HepG2 (cell line): ENCODE results near the gene TMEM141. TPM values are rescaled to one million over a fixed set of nuclear protein-coding genes. Genes with fewer than 3 reads are reported as not detected.
A peak's percentile ranks its signal among the peaks of the same experiment; 100 is the strongest.

ENCODE experiments used
- ESRRA ChIP-seq: sonication (generic); formaldehyde crosslinking; IDR thresholded peaks from 2 replicates; pipeline ENCODE4 v1.5.1; 2020; ENCODE audit warnings: mild to moderate bottlenecking, low read depth, missing genetic modification reagents
- GMEB1 ChIP-seq: sonication (generic); formaldehyde crosslinking; IDR thresholded peaks from 2 replicates; pipeline ENCODE4 v1.5.1; 2020; ENCODE audit warnings: missing genetic modification reagents, mild to moderate bottlenecking, borderline replicate concordance
- HDAC1 ChIP-seq: sonication (generic); formaldehyde crosslinking; IDR thresholded peaks from 2 replicates; pipeline ENCODE4 v1.5.1; 2020; ENCODE audit warnings: mild to moderate bottlenecking, missing genetic modification reagents
- HHEX ChIP-seq: IDR thresholded peaks from 2 replicates; pipeline ENCODE4 v1.6.1; 2016; ENCODE audit warnings: control low read depth
- HNF4A ChIP-seq: sonication (generic); formaldehyde crosslinking; IDR thresholded peaks from 2 replicates; pipeline ENCODE4 v1.4.0; 2020; ENCODE audit warnings: missing genetic modification reagents
- LBX2 ChIP-seq: sonication (generic); formaldehyde crosslinking; IDR thresholded peaks from 2 replicates; pipeline ENCODE4 v1.5.0; 2020; ENCODE audit warnings: missing genetic modification reagents, mild to moderate bottlenecking, borderline replicate concordance
- NONO ChIP-seq, 2 experiments: fragments of 450-650 bp in 1 of 2; sonication (generic) in 1 of 2; formaldehyde crosslinking in 1 of 2; IDR thresholded peaks in 1 of 2; conservative IDR thresholded peaks in 1 of 2; 2 replicates each; pipeline versions ENCODE4 v1.6.1 to v1.8.0; 2017 to 2022; ENCODE audit warnings: mild to moderate bottlenecking in 1 of 2, missing genetic modification reagents in 1 of 2, moderate library complexity in 1 of 2
- PRMT3 ChIP-seq: sonication (generic); formaldehyde crosslinking; IDR thresholded peaks from 2 replicates; pipeline ENCODE4 v1.8.1; 2022; ENCODE audit warnings: low read depth, mild to moderate bottlenecking, moderate library complexity, missing genetic modification reagents, borderline replicate concordance
- SIN3A ChIP-seq: IDR thresholded peaks from 2 replicates; pipeline ENCODE4 v1.6.1; 2011; ENCODE audit warnings: low read depth, mild to moderate bottlenecking, control low read depth, low read length, borderline replicate concordance
- SIX4 ChIP-seq: sonication (generic); formaldehyde crosslinking; IDR thresholded peaks from 2 replicates; pipeline ENCODE4 v1.4.0; 2020; ENCODE audit warnings: missing genetic modification reagents
- ZBTB49 ChIP-seq: sonication (generic); formaldehyde crosslinking; IDR thresholded peaks from 2 replicates; pipeline ENCODE4 v1.4.0; 2020; ENCODE audit warnings: missing genetic modification reagents, borderline replicate concordance
- ZNF225 ChIP-seq: sonication (generic); formaldehyde crosslinking; IDR thresholded peaks from 2 replicates; pipeline ENCODE4 v1.4.0; 2020; ENCODE audit warnings: mild to moderate bottlenecking, missing genetic modification reagents
- ZNF337 ChIP-seq: sonication (generic); formaldehyde crosslinking; IDR thresholded peaks from 2 replicates; pipeline ENCODE4 v1.5.1; 2020; ENCODE audit warnings: missing genetic modification reagents, low read depth, mild to moderate bottlenecking, borderline replicate concordance
- ZNF354B ChIP-seq: sonication (generic); formaldehyde crosslinking; IDR thresholded peaks from 2 replicates; pipeline ENCODE4 v1.8.0; 2022; ENCODE audit warnings: mild to moderate bottlenecking, missing genetic modification reagents
- ZNF597 ChIP-seq: sonication (generic); formaldehyde crosslinking; IDR thresholded peaks from 2 replicates; pipeline ENCODE4 v1.5.0; 2020; ENCODE audit warnings: missing genetic modification reagents
- ZNF687 ChIP-seq: sonication (generic); formaldehyde crosslinking; IDR thresholded peaks from 2 replicates; pipeline ENCODE4 v1.5.1; 2020; ENCODE audit warnings: mild to moderate bottlenecking, missing genetic modification reagents, moderate library complexity
- polyA plus RNA-seq, 8 experiments: library from polyadenylated mRNA; depleted of rRNA in 3 of 8; stranded (reverse) in 7 of 8; unstranded in 1 of 8; fragments of >200 nt; fragmentation: Illumina TruSeq in 4 of 8; extraction: Trizol in 4 of 8; gene quantifications; 2 replicates each; pipeline versions ENCODE4 v1.2.1 to v1.2.3, GENCODE V29; 2011 to 2016; ENCODE audit warnings: low read depth in 4 of 8, missing spikeins in 1 of 8, mixed read lengths in 1 of 8; ENCODE audit not compliant: insufficient read depth in 1 of 8
- total RNA-seq, 5 experiments: library from RNA; depleted of rRNA; stranded (reverse); fragments of >200 nt; fragmentation: Illumina TruSeq; extraction: Trizol; gene quantifications; 2 replicates each; pipeline ENCODE4 v1.2.3, GENCODE V29; 2016; ENCODE audit warnings: low read depth in 1 of 5

Gene TMEM141
- total and polyA plus RNA-seq, 2 of the 13 experiments (the other 11 are each of a cell fraction or from before 2014, with no cell fraction given): 81.0 to 202 TPM

GRCh38 chr9:136799079-136799853 lies 8.1 kb downstream of the TMEM141 start (continued):
- no peak for TF ChIP-seq NONO (IDR thresholded peaks at IDR 0.05)
- peak; percentile 73; the same call in 1 of the 2 replicates for TF ChIP-seq NONO (CRISPR knock-in tag; conservative IDR thresholded peaks at IDR 0.05)
- peak; percentile 44; the same call in 1 of the 2 replicates for TF ChIP-seq GMEB1 (CRISPR knock-in tag)
- TF ChIP-seq ZNF337 (CRISPR knock-in tag): no peak
- no peak for TF ChIP-seq ZNF354B (CRISPR knock-in tag)
- no peak; the same call in 1 of the 2 replicates for TF ChIP-seq LBX2
- no peak for TF ChIP-seq HHEX (CRISPR knock-in tag)
- TF ChIP-seq ZBTB49 (CRISPR knock-in tag): no peak
- TF ChIP-seq HDAC1 (CRISPR knock-in tag): peak; percentile 69; the same call in 1 of the 2 replicates
- no peak for TF ChIP-seq ZNF225 (CRISPR knock-in tag)
- TF ChIP-seq ZNF687: peak; percentile 96
- TF ChIP-seq ESRRA (CRISPR knock-in tag): peak; percentile 37; the same call in 1 of the 2 replicates
- 0 out of 2 replicates have a peak, but pooled peaks have one; percentile 40 for TF ChIP-seq SIN3A
- peak; percentile 46; the same call in 1 of the 2 replicates for TF ChIP-seq SIX4
- TF ChIP-seq HNF4A (CRISPR knock-in tag): peak; percentile 71
- TF ChIP-seq ZNF597 (CRISPR knock-in tag): no peak
- TF ChIP-seq PRMT3 (CRISPR knock-in tag): no peak
